BE2C (cell line): ENCODE results near the gene PRR30.

Experiments used
- DNase-seq: peaks from one replicate; pipeline ENCODE4 v3.0.0-alpha.2; 2020
- H3K27me3 ChIP-seq: fragments of 250-450 bp; sonication (Bioruptor Pico); 2 replicates; pipeline ENCODE4 v1.5.1; 2020; ENCODE audit warnings: mild to moderate bottlenecking
- H3K36me3 ChIP-seq: fragments of 250-450 bp; sonication (Bioruptor Pico); 2 replicates; pipeline ENCODE4 v1.5.1; 2020; ENCODE audit warnings: mild to moderate bottlenecking
- H3K4me1 ChIP-seq: fragments of 250-450 bp; sonication (Bioruptor Pico); 2 replicates; pipeline ENCODE4 v1.5.1; 2020
- H3K4me3 ChIP-seq: 2 replicates; pipeline ENCODE4 v1.5.1; 2011; ENCODE audit warnings: low read depth, low read length
- H3K9me3 ChIP-seq: fragments of 250-450 bp; sonication (Bioruptor Pico); 2 replicates; pipeline ENCODE4 v1.5.1; 2020
- TF ChIP-seq, protein P1 (sequence below): IDR thresholded peaks from 2 replicates; pipeline ENCODE4 v1.5.1; 2012; ENCODE audit warnings: mild to moderate bottlenecking, low read depth, low read length

Gene PRR30

GRCh38 chr2:27143285-27143684 lies 4.1 kb upstream of the PRR30 start:
- Histone ChIP-seq H3K4me3 (no peak overlapping the region), H3K36me3 (no peaks in the 10 kb centered on the region), H3K9me3 (no peaks in the 10 kb centered on the region), H3K27me3 (no peaks in the 10 kb centered on the region), H3K4me1 (no peaks in the 10 kb centered on the region)
- TF ChIP-seq, protein P1, sequence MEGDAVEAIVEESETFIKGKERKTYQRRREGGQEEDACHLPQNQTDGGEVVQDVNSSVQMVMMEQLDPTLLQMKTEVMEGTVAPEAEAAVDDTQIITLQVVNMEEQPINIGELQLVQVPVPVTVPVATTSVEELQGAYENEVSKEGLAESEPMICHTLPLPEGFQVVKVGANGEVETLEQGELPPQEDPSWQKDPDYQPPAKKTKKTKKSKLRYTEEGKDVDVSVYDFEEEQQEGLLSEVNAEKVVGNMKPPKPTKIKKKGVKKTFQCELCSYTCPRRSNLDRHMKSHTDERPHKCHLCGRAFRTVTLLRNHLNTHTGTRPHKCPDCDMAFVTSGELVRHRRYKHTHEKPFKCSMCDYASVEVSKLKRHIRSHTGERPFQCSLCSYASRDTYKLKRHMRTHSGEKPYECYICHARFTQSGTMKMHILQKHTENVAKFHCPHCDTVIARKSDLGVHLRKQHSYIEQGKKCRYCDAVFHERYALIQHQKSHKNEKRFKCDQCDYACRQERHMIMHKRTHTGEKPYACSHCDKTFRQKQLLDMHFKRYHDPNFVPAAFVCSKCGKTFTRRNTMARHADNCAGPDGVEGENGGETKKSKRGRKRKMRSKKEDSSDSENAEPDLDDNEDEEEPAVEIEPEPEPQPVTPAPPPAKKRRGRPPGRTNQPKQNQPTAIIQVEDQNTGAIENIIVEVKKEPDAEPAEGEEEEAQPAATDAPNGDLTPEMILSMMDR: no peak
- DNase-seq: no peak

DNA sequence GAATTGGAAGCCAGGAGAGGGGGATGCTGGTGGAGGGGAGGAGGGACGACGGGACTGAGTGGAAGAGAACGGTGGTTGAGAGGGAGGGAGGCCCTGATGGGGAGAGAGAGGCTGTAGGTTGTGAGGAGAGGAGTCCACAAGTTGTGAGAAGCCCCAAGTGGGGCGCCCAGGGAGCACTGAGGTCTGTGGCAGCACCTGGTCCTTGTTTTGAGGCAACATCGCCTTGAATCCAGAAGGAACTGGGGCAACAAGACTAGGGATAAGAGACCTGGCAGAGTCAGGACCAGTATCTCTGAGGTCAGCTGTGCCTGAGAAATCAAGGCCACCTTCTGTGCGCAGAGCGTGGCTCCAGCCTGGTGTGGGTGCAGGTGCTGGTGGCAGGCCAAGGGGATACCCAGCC lies 1.1 kb downstream of the PRR30 start:
- Histone ChIP-seq H3K4me3 (no peak overlapping the region), H3K4me1 (no peaks in the 10 kb centered on the region; the same call in 1 of the 2 replicates), H3K9me3 (no peaks in the 10 kb centered on the region), H3K27me3 (no peaks in the 10 kb centered on the region), H3K36me3 (no peaks in the 10 kb centered on the region; the same call in 1 of the 2 replicates)
- TF ChIP-seq, protein P1: no peak
- no peak for DNase-seq

DNA sequence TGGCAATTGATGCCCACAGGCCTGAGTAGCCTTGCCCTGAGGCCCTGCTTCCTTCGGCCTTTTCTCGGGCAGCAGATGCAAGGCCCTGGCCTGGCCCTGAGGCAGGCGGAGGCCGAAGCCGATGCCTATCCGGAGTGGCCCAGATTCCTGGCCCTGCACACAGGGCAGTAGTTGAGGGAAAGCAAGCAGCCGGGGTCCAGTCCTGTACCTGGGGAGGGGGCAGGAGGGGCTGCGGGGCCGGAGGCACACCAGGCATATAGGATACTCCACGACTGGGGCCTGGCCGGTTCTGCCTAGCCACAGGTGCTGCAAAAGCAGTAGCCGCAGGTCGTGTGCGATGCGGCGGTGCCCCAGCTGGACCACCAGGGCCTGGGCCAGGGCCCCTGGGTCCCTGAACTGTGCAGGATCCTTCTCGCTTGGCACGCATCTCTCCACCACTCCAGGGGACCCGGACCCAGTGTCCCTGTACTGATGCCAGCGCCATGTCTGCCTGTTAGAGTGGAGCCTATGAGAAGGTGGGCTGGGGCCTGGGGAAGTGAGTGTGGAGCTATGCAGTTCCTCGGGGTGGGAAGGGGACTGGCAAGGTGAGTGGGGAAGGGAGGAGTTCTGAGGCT lies 1.8 kb downstream of the PRR30 start:
- no peaks in the 10 kb centered on the region; the same call in 1 of the 2 replicates for H3K4me1 ChIP-seq
- no peaks in the 10 kb centered on the region for H3K9me3 ChIP-seq
- H3K4me3 ChIP-seq: no peak overlapping the region
- TF ChIP-seq, protein P1: no peak
- DNase-seq: no peak
- no peaks in the 10 kb centered on the region for H3K27me3 ChIP-seq
- H3K36me3 ChIP-seq: peaks cover 6% of the 10 kb centered on the region; the same call in 1 of the 2 replicates

GRCh38 chr2:27136751-27137150 lies 2.5 kb downstream of the PRR30 start:
- H3K27me3 ChIP-seq: no peaks in the 10 kb centered on the region
- no peak overlapping the region for H3K4me3 ChIP-seq
- DNase-seq: no peak
- H3K36me3 ChIP-seq: peaks cover 10% of the 10 kb centered on the region
- H3K4me1 ChIP-seq: no peaks in the 10 kb centered on the region; the same call in 1 of the 2 replicates
- TF ChIP-seq, protein P1: no peak
- H3K9me3 ChIP-seq: no peaks in the 10 kb centered on the region

GRCh38 chr2:27135478-27135955 lies 3.7 kb downstream of the PRR30 start:
- Histone ChIP-seq H3K4me3 (no peak overlapping the region), H3K4me1 (no peaks in the 10 kb centered on the region; the same call in 1 of the 2 replicates), H3K36me3 (peaks cover 23% of the 10 kb centered on the region), H3K9me3 (no peaks in the 10 kb centered on the region), H3K27me3 (no peaks in the 10 kb centered on the region)
- TF ChIP-seq, protein P1: no peak
- no peak for DNase-seq

DNA sequence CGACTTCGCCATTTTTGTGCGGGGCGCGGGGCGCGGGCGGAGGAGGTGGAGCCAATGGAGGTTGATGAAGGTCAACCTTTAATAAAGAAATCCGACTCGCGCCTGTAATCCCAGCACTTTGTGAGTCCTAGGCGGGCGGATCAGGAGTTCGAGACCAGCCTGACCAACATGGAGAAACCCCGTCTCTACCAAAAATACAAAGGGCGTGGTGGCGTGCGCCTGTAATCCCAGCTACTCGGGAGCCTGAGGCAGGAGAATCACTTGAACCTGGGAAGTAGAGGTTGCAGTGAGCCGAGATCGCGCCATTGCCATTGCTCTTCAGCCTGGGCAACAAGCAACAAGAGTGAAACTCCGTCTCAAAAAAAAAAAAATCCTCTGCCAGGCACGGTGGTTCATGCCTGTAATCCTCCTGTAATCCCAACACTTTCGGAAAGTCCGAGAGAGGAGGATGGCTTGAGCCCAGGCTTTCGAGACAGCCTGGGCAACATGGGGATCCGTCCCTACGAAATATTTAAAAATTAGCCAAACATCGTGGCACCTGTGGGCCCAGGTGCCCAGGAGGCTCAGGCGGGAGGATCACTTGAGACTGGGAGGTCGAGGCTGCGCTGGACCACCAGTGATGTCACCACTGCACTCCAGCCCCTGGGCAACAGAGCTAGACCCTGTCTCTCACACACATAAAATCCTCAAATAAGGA lies 4.3 kb downstream of the PRR30 start:
- peaks cover 24% of the 10 kb centered on the region for H3K36me3 ChIP-seq
- no peaks in the 10 kb centered on the region for H3K9me3 ChIP-seq
- no peak for DNase-seq
- no peaks in the 10 kb centered on the region for H3K27me3 ChIP-seq
- TF ChIP-seq, protein P1: no peak
- H3K4me1 ChIP-seq: no peaks in the 10 kb centered on the region; the same call in 1 of the 2 replicates
- H3K4me3 ChIP-seq: peak overlapping the region; percentile 95
